Type B pancreatic cell (in vitro differentiated cells): ENCODE measurements around the gene BAZ1A. TPM values are rescaled to one million over a fixed set of nuclear protein-coding genes. Genes with fewer than 3 reads are reported as not detected.

Experiments
- DNase-seq: peaks from one replicate; pipeline ENCODE4 v3.0.0; 2021; ENCODE audit warnings: mixed read lengths; ENCODE audit not compliant: unreplicated experiment; ENCODE audit errors: extremely low spot score
- H3K27ac Mint-ChIP-seq: 2 replicates; pipeline ENCODE4 v1.8.0; 2021; ENCODE audit warnings: mild to moderate bottlenecking, mixed read lengths
- H3K27me3 Mint-ChIP-seq: 2 replicates; pipeline ENCODE4 v1.8.0; 2021; ENCODE audit warnings: mixed read lengths
- H3K36me3 Mint-ChIP-seq: 2 replicates; pipeline ENCODE4 v1.8.0; 2021; ENCODE audit warnings: mixed read lengths
- H3K4me1 Mint-ChIP-seq: one replicate; pipeline ENCODE4 v1.8.0; 2021; ENCODE audit warnings: mixed read lengths; ENCODE audit not compliant: unreplicated experiment
- H3K4me3 Mint-ChIP-seq: 2 replicates; pipeline ENCODE4 v1.8.0; 2021; ENCODE audit warnings: mild to moderate bottlenecking, mixed read lengths
- H3K9me3 Mint-ChIP-seq: 2 replicates; pipeline ENCODE4 v1.8.0; 2021; ENCODE audit warnings: mixed read lengths
- total RNA-seq: library from RNA; stranded (reverse); gene quantifications from 2 replicates; pipeline ENCODE4 v1.2.1, GENCODE V29; 2021; ENCODE audit warnings: low replicate concordance
- TF ChIP-seq, protein P1 (sequence below): fragments of 200-600 bp; sonication (generic); conservative IDR thresholded peaks from 2 replicates; pipeline ENCODE4 v1.5.0; 2021; ENCODE audit warnings: antibody characterized with exemption, mild to moderate bottlenecking

Gene BAZ1A
- total RNA-seq, 1 donor from 2014 or later = 28.2 TPM

DNA sequence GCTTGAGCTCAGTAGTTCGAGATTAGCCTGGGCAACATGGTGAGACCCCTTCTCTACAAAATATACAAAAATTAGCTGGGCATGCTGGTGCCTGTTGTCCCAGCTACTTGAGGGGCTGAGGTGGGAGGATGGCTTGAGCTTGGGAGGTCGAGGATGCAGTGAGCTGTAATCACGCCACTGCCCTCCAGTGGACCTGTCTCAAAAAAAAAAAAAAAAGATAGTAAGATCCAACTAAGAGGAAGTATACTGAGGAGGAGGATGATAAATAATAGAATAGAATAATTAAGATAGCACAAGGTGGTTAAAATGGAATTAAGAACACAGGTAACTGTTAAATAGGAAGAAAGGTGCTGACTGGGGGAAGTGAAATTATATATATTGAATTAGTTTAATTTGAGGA, 37.0 kb upstream of the BAZ1A start:
- DNase-seq = no peak
- Mint-ChIP-seq H3K27me3 (no peaks in the 10 kb centered on the region), H3K36me3 (no peaks in the 10 kb centered on the region), H3K4me3 (no peak overlapping the region), H3K27ac (no peak overlapping the region), H3K9me3 (no peaks in the 10 kb centered on the region), H3K4me1 (no peaks in the 10 kb centered on the region)
- TF ChIP-seq, protein P1, sequence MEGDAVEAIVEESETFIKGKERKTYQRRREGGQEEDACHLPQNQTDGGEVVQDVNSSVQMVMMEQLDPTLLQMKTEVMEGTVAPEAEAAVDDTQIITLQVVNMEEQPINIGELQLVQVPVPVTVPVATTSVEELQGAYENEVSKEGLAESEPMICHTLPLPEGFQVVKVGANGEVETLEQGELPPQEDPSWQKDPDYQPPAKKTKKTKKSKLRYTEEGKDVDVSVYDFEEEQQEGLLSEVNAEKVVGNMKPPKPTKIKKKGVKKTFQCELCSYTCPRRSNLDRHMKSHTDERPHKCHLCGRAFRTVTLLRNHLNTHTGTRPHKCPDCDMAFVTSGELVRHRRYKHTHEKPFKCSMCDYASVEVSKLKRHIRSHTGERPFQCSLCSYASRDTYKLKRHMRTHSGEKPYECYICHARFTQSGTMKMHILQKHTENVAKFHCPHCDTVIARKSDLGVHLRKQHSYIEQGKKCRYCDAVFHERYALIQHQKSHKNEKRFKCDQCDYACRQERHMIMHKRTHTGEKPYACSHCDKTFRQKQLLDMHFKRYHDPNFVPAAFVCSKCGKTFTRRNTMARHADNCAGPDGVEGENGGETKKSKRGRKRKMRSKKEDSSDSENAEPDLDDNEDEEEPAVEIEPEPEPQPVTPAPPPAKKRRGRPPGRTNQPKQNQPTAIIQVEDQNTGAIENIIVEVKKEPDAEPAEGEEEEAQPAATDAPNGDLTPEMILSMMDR = no peak

GRCh38 chr14:34911209-34912150, 36.3 kb upstream of the BAZ1A start:
- Mint-ChIP-seq H3K4me1 (no peaks in the 10 kb centered on the region), H3K9me3 (no peaks in the 10 kb centered on the region), H3K27me3 (no peaks in the 10 kb centered on the region), H3K4me3 (no peak overlapping the region), H3K36me3 (no peaks in the 10 kb centered on the region), H3K27ac (no peak overlapping the region)
- TF ChIP-seq, protein P1 = no peak
- DNase-seq = no peak

DNA sequence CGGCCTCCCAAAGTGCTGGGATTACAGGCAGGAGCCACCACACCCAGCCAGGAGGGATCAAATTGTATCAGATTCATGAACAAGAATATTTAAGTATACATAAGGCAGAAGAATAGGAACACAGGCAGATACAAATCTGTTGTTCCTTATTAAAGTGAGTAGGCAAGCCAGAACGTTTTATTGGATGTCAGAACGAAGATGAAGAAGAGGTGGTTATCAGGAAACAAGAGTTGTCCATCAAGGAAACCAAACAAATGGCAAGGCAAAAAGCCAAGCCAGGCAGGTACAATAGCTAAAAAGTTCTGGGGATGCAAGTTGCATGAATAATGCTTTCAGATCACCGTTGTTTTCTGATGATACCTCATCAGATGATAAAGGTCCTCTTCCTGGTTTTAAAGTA, 31.1 kb upstream of the BAZ1A start:
- TF ChIP-seq, protein P1 = no peak
- Mint-ChIP-seq H3K27ac (no peak overlapping the region), H3K4me1 (no peaks in the 10 kb centered on the region)

DNA sequence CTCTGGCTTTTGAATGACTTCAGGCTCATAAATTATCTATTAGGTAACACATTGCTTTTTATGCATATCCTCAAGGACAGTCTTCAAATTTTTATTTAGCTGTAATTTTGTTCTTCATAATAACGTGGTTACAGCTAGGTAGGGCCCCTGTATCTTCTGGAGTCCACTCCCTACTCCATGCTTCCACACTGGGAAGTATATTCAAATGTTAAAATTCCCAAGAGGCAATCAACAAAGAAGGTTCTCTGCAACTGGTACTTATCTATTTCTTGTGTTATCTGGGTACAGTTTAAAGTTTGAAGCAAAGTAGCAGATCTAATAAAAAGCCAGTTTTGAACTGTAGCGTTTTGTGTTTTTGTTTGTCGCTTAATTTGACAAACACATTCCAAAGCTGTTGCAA, 20.1 kb upstream of the BAZ1A start:
- no peaks in the 10 kb centered on the region for H3K27me3 Mint-ChIP-seq
- no peaks in the 10 kb centered on the region for H3K9me3 Mint-ChIP-seq
- no peaks in the 10 kb centered on the region for H3K36me3 Mint-ChIP-seq
- H3K4me1 Mint-ChIP-seq = no peaks in the 10 kb centered on the region
- no peak for DNase-seq
- TF ChIP-seq, protein P1 = no peak
- no peak overlapping the region for H3K4me3 Mint-ChIP-seq
- no peak overlapping the region for H3K27ac Mint-ChIP-seq

More for the DNA sequence above, 31.1 kb upstream of the BAZ1A start:
- no peaks in the 10 kb centered on the region for H3K9me3 Mint-ChIP-seq
- no peak for DNase-seq
- no peak overlapping the region for H3K4me3 Mint-ChIP-seq
- no peaks in the 10 kb centered on the region for H3K36me3 Mint-ChIP-seq
- no peaks in the 10 kb centered on the region for H3K27me3 Mint-ChIP-seq

DNA sequence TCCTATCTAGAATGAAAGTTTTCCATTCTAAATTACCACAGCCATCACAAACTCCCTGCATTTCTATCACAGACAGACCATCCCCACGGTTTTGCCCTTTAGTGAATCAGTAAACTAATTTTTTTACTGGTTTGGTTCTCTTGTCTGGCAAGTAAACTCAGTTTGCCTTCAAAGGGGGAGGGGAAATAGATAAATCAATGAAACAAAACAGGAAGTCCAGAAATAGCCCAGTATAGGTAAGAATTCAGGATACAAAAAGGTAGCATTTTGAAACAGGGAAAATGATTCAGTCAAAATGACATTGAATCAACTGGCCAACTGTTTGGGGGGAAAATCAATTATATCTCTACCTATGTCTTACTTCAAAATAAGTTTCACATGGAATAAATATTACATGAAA, 15.8 kb upstream of the BAZ1A start:
- Mint-ChIP-seq H3K27ac (no peak overlapping the region), H3K9me3 (no peaks in the 10 kb centered on the region), H3K27me3 (no peaks in the 10 kb centered on the region), H3K4me1 (no peaks in the 10 kb centered on the region), H3K36me3 (no peaks in the 10 kb centered on the region), H3K4me3 (no peak overlapping the region)
- TF ChIP-seq, protein P1 = no peak
- DNase-seq = no peak
